GM13976 (cell line): Measurements from ENCODE around the gene NKAIN2.

Source experiments
- DNase-seq: peaks from one replicate; pipeline ENCODE4 v3.0.0; 2012; ENCODE audit warnings: low spot score
- in situ Hi-C: fragments of 300-500 bp; cut with MboI; formaldehyde crosslinking; loops from one replicate; pipeline ENCODE4 v1.12.0; 2022; ENCODE audit warnings: low sequenced_read_pairs, mixed read lengths, inconsistent platforms; ENCODE audit not compliant: unreplicated experiment
- TF ChIP-seq, protein P1 (sequence below): IDR thresholded peaks from 2 replicates; pipeline ENCODE4 v1.5.1; 2012; ENCODE audit warnings: borderline replicate concordance, mild to moderate bottlenecking; ENCODE audit not compliant: insufficient read depth; ENCODE audit errors: extremely low read depth, missing control alignments, control extremely low read depth

The NKAIN2 gene

DNA sequence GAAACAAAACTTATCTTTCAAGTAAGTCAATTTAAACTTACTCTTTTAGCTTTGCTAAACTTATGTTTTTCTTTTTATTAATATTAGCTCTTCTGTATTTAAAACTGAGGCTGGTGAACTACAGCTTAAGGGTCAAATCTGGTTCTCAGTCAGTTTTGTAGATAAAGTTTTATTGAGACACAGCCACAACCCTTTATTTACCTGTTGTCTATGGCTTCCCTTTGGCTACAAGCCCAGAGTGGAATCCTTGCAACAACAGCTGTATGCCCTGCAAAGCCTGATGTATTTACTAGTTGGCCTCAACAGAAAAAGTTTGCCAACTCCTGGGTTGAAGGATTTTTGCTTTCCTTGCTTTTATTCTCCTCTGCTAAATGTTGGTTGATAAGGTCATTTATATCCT, 667.1 kb downstream of the NKAIN2 start:
- TF ChIP-seq, protein P1, sequence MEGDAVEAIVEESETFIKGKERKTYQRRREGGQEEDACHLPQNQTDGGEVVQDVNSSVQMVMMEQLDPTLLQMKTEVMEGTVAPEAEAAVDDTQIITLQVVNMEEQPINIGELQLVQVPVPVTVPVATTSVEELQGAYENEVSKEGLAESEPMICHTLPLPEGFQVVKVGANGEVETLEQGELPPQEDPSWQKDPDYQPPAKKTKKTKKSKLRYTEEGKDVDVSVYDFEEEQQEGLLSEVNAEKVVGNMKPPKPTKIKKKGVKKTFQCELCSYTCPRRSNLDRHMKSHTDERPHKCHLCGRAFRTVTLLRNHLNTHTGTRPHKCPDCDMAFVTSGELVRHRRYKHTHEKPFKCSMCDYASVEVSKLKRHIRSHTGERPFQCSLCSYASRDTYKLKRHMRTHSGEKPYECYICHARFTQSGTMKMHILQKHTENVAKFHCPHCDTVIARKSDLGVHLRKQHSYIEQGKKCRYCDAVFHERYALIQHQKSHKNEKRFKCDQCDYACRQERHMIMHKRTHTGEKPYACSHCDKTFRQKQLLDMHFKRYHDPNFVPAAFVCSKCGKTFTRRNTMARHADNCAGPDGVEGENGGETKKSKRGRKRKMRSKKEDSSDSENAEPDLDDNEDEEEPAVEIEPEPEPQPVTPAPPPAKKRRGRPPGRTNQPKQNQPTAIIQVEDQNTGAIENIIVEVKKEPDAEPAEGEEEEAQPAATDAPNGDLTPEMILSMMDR: no peak
- DNase-seq: no peak
- in situ Hi-C loops: no loop called here

DNA sequence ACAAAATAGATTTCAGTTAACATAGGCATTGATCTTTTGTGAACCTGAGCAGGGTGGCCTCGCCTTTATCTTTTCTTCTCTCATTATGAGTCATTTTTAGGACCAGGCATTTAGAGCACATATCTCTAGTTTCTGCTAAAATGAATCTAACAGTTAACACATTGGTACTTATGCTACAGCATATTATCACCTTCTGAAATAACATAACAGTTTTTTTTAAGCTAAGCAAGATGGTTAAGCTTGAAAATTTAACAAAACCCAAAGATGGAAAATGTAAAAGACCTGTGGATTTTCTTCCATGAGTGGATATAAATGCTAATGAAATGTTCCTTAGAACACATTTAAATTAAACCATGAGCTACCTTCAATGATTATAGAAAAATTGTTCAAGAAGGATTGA, 671.5 kb downstream of the NKAIN2 start:
- TF ChIP-seq, protein P1: no peak
- DNase-seq: no peak
- in situ Hi-C loops: no loop called here

DNA sequence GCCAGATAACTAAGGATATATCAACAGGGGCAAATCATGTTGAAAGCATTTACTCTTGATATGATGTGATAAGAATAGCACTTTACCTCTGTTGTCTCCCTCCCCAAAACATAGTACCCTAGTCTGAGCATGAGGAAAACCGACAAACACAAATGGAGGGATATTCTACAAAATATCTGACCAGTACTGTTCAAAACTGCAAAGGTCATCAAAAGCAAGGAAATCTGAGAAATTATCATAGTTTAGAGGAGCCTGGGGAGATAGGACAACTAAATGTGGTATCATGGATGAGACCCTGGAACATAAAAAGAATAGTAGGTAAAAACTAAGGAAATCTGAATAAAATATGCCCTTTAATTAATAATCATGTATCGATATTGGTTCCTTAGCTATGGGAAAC, 675.2 kb downstream of the NKAIN2 start:
- in situ Hi-C loops: no loop called here
- TF ChIP-seq, protein P1: no peak
- no peak for DNase-seq

DNA sequence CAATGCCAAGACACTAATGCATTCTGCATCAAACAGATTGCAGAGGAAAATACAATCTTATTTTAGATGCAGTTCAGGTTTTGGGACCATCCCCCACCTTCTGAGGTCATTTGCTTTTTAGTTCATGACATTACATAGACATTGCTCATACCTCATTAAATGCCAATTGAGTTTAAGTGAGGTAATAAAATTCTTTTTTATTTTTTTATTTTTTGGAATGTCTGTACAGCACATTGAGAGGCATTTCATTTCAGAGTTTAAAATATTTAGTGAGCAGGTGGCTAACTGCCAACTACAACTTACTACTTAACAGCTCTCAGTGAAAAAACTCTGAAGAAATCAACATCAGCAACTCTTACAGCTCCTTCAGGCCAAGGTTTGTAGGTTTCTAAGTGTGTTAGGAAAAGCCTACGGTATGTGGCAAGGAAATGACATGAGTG, 676.3 kb downstream of the NKAIN2 start:
- in situ Hi-C loops: no loop called here
- DNase-seq: no peak
- TF ChIP-seq, protein P1: no peak

DNA sequence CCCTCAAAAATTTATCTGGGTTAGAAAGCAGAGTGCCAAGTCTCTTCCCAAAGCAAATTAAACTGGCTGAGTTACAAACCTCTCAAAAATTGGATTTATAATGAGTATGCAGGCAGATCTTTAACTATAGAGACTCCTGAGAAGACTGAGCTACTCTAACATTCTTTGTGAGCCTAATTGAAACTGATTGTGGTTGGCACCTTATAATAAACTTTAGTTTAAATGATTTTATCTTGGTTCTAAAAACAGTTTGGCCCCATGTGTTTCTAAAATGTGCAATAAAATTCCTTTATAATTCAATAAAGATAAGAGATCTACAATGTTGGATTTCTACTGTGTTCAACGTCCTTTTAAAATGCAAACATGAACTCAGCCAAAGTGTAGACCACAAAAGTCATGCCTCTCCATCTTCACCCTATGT, 678.4 kb downstream of the NKAIN2 start:
- in situ Hi-C loops: no loop called here
- no peak for DNase-seq
- TF ChIP-seq, protein P1: no peak

DNA sequence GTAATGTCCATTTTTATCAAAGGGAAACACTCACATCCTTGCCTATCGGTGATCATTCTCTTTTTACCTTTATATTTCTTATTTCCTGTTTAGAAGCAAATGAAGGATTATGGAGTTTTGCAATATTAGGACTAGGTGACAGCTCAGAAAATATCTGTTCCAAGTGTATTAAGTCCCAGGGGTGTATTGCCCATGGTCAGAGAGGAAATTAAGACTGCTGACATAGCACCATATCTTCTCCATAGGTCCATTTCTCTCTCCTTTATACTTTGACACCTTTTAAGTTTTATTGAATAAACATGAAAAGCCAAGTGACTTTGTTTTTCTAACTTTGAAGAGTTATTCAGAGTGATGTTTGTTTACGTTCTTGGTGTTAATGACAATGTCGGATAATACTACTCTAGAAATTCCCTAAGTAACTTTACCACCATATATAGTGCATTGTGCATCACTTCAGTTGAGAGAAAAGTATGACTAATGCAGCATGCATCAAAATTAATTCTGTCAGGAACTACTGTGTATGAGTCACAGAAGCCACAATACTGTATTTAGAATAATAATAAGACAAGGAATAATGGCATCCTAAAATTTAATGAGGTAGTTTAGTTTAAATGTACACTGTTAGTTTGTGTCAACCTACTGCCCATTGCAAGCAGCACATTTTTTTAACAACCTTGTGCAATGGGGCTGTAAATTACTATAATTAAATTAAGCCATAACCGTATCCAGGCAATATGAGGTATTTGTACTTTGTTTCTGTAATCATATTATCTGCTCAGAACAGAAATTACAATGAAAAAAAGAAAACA, 684.2 kb downstream of the NKAIN2 start:
- in situ Hi-C loops: no loop called here
- DNase-seq: no peak
- TF ChIP-seq, protein P1: no peak
